Kidney (tissue), 14 donors: Measurements from ENCODE around the gene WDR53. TPM values are rescaled to one million over a fixed set of nuclear protein-coding genes. Genes with fewer than 3 reads are reported as not detected.

Experiments used
- DNase-seq, 5 donors: peaks; one replicate each; pipeline ENCODE4 v3.0.0-alpha.2; 2013 to 2020
- FAIRE-seq: peaks from 2 replicates; lab custom pipeline; 2012; peaks lifted over from hg19 to GRCh38; lab: Jason Lieb, UNC
- H3K27ac ChIP-seq, 2 donors: one replicate each; pipeline ENCODE4 v1.7.0; 2013; ENCODE audit warnings: low read depth in 2 of 2, low read length in 2 of 2, inconsistent platforms in 1 of 2
- H3K27me3 ChIP-seq: one replicate; pipeline ENCODE4 v1.7.1; 2013; ENCODE audit warnings: low read length, inconsistent platforms; ENCODE audit not compliant: control insufficient read depth, insufficient read depth
- H3K36me3 ChIP-seq, 3 donors: one replicate each; pipeline versions ENCODE4 v1.7.0 to v1.7.1; 2013; ENCODE audit warnings: low read length in 3 of 3, control low read depth in 1 of 3, inconsistent platforms in 1 of 3; ENCODE audit not compliant: insufficient read depth in 3 of 3, control insufficient read depth in 2 of 3
- H3K4me1 ChIP-seq, 3 donors: one replicate each; pipeline versions ENCODE4 v1.7.0 to v1.7.1; 2013; ENCODE audit warnings: low read length in 3 of 3, inconsistent platforms in 1 of 3, low read depth in 1 of 3; ENCODE audit not compliant: control insufficient read depth in 2 of 3, insufficient read depth in 2 of 3
- H3K4me3 ChIP-seq, 3 donors: one replicate each; pipeline versions ENCODE4 v1.7.0 to v1.8.1; 2013; ENCODE audit warnings: low read length in 3 of 3, control low read depth in 1 of 3, inconsistent platforms in 1 of 3
- H3K9ac ChIP-seq, 3 donors: one replicate each; pipeline versions ENCODE4 v1.7.0 to v1.7.1; 2013; ENCODE audit warnings: low read length in 3 of 3, control low read depth in 1 of 3, inconsistent platforms in 1 of 3
- H3K9me3 ChIP-seq, 3 donors: one replicate each; pipeline versions ENCODE4 v1.7.0 to v1.7.1; 2013; ENCODE audit warnings: low read length in 3 of 3, control low read depth in 1 of 3, inconsistent platforms in 1 of 3; ENCODE audit not compliant: control insufficient read depth in 2 of 3, insufficient read depth in 1 of 3
- intact Hi-C: fragments of 100-400 bp; cut with DNase I; formaldehyde crosslinking; loops from one replicate; pipeline ENCODE4 v1.11.1; 2022
- polyA plus RNA-seq: library from polyadenylated mRNA; stranded (reverse); fragments of 350-450 nt; fragmentation: Illumina TruSeq; extraction: RNeasy Lipid Tissue Mini Kit (QIAGEN cat#74804); gene quantifications from one replicate; pipeline ENCODE4 v1.2.3, GENCODE V29; 2014; ENCODE audit warnings: low read depth, low replicate concordance; ENCODE audit not compliant: insufficient read depth
- total RNA-seq: library from RNA; stranded (reverse); fragmentation: NEBNext Ultra II Directional; extraction: Animal tissue kit (Norgen Biotek cat#: 25700); gene quantifications from one replicate; pipeline ENCODE4 v1.2.1, GENCODE V29; 2021
- TF ChIP-seq, protein P1 (sequence below): IDR thresholded peaks from 3 replicates; pipeline ENCODE4 v1.5.1; 2012; ENCODE audit warnings: mild to moderate bottlenecking, moderate library complexity, borderline replicate concordance; ENCODE audit not compliant: insufficient read depth; ENCODE audit errors: extremely low read depth
- donor health status: control.
- donor health status: control.
- donor health status: control.
- donor health status: control.
- donor health status: control.
- donor health status: DM: yes; HTN: yes; CAD: no.
- donor health status: Normal renal cell carcinoma (clear cell type).

The WDR53 gene
- total and polyA plus RNA-seq, 2 donors from 2014 or later = 9.0 to 12.3 TPM

DNA sequence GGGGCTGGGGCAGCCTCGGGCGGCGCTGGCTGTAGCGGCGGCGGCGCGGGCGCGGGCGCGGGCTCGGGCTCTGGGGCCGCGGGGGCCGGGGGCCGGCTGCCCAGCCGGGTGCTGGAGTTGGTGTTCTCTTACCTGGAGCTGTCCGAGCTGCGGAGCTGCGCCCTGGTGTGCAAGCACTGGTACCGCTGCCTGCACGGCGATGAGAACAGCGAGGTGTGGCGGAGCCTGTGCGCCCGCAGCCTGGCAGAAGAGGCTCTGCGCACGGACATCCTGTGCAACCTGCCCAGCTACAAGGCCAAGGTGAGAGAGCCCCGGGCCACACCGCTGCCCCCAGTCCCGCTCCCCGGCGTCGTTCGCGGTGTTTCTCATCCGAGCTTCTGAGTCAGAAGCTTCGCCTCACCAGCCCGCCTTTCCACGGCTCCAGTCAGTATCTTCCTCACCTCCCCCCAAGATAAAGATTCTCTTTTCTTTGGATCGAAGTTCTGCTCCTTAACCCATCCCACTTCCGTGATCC, 706 bp upstream of the WDR53 start:
- TF ChIP-seq, protein P1, sequence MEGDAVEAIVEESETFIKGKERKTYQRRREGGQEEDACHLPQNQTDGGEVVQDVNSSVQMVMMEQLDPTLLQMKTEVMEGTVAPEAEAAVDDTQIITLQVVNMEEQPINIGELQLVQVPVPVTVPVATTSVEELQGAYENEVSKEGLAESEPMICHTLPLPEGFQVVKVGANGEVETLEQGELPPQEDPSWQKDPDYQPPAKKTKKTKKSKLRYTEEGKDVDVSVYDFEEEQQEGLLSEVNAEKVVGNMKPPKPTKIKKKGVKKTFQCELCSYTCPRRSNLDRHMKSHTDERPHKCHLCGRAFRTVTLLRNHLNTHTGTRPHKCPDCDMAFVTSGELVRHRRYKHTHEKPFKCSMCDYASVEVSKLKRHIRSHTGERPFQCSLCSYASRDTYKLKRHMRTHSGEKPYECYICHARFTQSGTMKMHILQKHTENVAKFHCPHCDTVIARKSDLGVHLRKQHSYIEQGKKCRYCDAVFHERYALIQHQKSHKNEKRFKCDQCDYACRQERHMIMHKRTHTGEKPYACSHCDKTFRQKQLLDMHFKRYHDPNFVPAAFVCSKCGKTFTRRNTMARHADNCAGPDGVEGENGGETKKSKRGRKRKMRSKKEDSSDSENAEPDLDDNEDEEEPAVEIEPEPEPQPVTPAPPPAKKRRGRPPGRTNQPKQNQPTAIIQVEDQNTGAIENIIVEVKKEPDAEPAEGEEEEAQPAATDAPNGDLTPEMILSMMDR = no peak
- no peak overlapping the region for H3K27ac ChIP-seq
- H3K4me1 ChIP-seq = peaks cover 0 to 9% (median 6%) of the 10 kb centered on the region in 3 donors
- H3K9ac ChIP-seq = peak overlapping the region; percentile 37 to 75 (median 57)
- no peaks in the 10 kb centered on the region for H3K9me3 ChIP-seq
- DNase-seq = peak; percentile 62 to 79 (median 63)
- intact Hi-C loops = no loop called here
- H3K4me3 ChIP-seq = peak overlapping the region; percentile 58 to 83 (median 77)
- H3K36me3 ChIP-seq = peaks cover 0 to 3% (median 0%) of the 10 kb centered on the region in 3 donors
- no peaks in the 10 kb centered on the region for H3K27me3 ChIP-seq
- no peak for FAIRE-seq

DNA sequence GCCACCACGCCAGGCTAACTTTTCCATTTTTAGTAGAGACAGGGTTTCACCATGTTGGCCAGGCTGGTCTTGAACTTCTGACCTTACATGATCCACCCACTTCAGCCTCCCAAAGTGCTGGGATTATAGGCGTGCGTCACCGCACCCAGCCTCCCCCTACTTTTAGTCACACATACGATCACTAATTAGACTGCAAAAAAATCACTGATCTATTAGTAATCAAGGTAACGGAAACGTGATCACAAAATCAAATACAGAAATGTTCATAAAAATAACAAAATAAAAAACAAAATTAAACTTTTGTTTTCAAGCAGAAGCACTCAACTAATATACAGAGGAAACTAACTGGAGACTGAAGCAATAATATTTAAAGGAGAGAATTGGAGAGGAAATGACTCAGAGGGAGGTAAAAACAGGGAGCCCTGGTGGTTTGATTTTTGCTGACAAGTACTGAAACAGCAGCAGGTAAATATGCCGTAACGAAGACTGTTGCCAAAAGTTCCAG, 4.6 kb downstream of the WDR53 start:
- TF ChIP-seq, protein P1 = no peak
- Histone ChIP-seq H3K36me3 (peaks cover 0 to 6% (median 3%) of the 10 kb centered on the region in 3 donors), H3K9ac (no peak overlapping the region), H3K27me3 (no peaks in the 10 kb centered on the region), H3K4me1 (peaks cover 0 to 3% (median 0%) of the 10 kb centered on the region in 3 donors), H3K27ac (no peak overlapping the region), H3K9me3 (no peaks in the 10 kb centered on the region), H3K4me3 (no peak overlapping the region)
- no peak for FAIRE-seq
- no peak for DNase-seq
- intact Hi-C loops = no loop called here

DNA sequence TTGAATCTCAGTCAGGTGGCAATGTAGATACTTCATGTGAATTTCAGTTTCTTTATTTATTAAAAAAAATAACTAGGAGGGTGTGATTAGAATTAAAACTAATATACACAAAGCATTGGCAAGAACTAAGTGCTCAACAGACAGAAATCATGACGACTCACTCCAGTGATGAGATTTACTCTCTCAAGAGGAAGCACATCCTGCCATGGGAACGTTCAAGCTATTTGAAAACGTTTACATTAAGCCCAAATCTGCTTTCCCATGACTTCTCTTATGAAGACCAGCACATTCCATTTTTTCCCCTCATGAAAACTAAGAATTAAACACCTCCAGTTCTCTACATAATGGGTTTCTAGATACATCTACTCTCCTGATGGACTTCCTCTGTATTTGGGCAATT, 8.5 kb downstream of the WDR53 start:
- Histone ChIP-seq H3K27me3 (no peaks in the 10 kb centered on the region), H3K4me3 (no peak overlapping the region), H3K4me1 (no peaks in the 10 kb centered on the region), H3K9ac (no peak overlapping the region), H3K9me3 (no peaks in the 10 kb centered on the region), H3K27ac (no peak overlapping the region), H3K36me3 (peaks cover 0 to 6% (median 0%) of the 10 kb centered on the region in 3 donors)
- TF ChIP-seq, protein P1 = no peak
- intact Hi-C loops = no loop called here
- DNase-seq (no peak), FAIRE-seq (no peak)
